Stimulated activated CD4-positive, alpha-beta T cell treated with anti-CD3 and anti-CD28 coated beads, Interleukin-12 subunit alpha, Interleukin-12 subunit beta, amount 100 ng/mL, for 48 hours (primary cell): ENCODE results near the gene CHST15.

Experiments used
- DNase-seq, 3 donors: peaks; one replicate each; pipeline ENCODE4 v3.0.0-alpha.2; 2020; ENCODE audit warnings: low read depth in 2 of 3, low spot score in 1 of 3

The CHST15 gene

DNA sequence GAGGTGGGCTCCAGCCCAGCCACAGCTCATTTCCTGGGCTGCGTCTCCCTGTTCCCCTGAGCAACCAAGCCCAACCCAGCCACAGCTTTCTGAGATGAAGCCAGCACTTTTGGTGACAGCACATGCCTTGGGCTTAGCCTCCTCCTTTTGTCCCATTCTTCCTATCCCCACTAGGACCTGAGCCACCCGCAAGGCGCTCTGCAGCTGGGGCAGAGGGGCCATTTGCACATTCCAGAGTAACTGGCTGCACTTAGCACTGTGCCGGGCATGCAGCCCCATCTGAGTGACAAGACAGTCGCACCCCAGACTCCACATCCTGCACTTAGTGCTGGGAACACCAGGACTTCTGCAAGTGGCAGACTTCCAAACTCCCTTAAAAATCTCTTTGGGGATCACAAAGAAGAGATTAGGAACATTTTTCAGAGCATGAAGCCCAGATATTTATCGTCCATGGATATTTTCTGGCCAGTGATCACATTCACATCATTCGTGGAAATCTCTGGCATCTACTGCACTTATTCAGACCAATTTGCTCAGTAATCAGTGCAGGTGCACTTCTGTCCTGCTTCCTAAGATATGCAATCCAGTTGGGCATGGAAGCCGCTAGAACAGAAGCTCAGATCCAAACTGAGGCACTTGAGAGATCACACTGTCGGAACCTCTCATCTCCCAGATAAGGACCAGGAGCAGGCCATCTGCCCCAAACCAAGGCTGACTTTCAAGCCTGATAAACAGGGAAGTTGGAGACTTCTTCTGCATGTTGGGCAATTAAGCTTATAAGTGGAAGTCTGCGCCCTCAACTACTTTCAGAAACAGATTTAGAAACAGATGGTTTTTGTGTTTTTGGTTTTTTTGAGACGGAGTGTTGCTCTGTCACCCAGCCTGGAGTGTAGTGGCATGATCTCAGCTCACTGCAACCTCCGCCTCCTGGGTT, 26.4 kb downstream of the CHST15 start:
- DNase-seq = no peak

DNA sequence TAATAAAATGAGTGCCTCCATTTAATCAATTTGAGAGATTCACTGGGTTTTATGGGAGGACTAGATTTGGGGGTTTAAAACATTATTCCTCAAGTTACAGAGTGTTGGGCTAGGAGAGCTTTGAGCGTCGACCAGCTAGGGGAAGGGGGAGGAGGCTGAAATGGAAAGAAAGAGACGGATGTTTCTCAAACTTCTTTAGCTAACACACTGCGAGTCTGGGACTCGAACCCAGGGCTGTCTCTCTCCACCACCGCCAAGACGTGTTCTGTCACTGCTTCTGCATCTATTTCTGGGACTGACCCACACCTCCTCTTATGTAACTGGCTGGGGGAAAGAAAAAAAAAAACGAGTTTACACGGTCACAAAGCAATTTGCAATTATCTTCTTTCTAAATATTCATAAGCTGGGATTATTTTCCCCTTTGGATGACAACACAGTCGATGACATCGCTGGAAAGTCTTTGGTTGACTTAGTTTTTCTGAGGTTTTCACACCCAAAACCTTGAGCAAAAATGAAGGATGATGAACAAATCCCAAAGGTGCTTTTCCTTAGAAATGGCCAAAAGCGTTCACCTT, 27.2 kb downstream of the CHST15 start:
- no peak for DNase-seq

DNA sequence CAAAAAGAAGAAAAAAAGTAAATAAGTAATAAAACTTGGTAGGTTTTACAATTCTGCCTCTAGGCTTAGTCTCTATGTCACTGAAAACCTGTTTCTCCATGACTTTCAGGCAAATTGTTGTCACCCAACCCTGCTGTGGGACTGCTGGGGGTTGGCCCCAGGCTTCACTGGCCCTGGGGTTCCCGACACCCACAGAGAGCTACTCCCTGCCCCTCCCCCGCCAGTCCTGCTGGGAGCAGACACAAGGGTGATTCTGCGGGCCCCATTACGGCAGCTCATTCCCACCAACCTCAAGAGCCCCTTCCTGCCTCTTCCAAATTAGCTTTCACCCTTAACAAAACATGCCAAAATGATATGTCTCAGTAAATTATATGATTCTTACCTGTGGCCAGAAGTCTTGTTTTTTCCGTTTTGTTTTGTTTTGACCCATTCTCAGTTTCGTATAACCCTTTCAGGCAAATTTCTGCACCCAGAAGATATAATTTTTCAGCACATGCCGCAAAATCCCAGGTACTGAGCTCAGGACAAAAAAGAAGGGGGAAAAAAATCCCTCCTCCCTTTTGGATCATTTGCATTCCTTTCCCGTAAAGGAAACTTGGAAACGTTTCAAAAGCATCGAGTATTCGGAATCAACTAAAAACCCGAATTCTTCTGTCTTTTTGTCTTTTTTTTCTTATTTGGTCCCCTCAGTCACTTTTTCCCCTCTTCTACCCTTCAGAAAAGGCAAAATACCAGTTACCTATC, 27.8 kb downstream of the CHST15 start:
- DNase-seq = no peak

DNA sequence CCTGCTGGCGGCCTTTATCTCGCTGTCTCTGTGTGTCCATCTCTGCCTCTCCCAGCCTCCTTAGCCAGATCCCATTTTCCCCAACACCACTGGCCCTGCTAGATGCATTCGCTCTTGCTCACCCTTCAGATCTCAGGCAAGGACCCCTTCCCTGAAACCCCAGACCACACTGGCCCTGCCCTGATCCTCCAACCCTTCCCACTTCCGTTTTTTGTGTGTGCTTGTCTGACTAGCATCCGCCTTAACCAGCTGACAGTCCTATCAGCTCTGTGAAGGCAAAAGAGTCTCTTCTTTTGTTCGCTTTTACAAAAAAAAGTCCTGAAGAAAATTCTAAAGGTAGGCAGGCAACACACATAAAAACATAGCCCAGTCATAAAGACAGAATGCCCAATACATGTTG, 28.7 kb downstream of the CHST15 start:
- no peak for DNase-seq

DNA sequence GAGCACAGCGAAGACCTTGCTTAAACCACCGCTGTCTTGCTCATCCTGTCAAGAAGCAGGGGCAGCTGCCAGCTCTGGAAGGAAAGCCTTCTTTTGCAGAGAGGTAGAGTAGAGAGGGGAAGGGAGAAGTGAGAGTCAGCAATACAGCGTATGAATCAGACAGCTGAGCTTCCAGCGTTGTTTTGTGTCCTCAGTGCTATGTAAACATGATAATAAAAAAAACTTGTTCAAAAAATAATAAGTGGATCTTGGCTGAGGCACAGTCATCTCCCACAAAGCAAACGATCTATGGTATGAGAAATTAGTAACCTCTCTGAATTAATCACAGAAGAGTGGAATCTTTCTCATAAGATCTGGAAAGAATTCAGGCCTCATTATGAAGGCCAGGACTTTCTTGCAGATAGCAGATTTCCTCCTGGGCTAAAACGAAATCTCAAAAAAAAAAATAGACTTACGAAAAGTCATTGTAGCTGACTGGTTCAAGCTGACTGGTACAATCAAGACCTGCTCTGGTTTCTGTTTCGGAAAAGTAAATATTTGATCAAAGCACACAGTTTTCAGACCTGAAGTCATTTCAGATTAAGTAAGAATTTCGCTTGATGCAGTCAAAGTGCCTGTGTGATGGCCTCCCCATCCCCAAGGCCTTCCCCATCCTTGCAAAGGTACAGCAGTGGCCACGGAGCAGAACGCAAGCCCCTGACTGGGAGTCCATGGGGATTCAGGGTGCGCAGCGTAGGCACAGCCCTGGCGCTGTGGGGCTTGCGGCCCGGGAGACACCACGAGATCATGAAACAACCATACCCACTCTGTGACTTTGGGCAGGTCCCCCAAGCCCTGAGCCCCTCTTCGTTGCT, 29.4 kb downstream of the CHST15 start:
- no peak for DNase-seq

DNA sequence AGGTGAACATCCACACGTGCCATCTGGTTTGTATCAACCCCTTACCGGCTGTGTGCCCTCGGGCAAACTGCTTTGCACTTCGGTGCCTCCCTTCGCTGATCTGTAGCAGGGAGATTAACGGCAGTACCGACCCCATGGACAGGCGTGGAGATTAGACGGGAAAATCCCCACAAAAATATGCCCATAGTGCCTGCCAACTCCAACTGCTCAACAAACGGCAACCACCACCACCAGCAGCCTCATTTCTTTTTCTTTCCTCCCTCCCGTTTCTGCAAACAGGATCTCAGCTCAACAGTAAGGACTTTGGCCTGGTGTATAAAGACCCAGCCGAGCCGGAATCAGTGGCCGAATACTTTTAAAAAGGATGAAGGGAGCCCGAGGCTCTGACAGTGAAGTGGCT, 31.0 kb downstream of the CHST15 start:
- no peak for DNase-seq

DNA sequence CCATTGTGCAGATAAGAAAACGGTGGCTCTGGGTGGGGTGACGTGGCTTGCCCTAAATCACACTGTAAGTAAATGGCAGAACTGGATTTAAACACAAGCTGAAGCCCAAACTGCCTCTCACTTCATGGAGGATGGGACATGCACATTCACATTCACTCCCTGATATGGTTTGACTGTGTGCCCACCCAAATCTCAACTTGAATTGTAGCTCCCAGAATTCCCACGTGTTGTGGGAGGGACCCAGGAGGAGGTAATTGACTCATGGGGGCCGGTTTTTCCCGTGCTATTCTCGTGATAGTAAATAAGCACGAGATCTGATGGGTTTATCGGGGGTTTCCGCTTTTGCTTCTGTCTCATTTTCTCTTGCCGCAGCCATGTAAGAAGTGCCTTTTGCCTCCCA, 32.4 kb downstream of the CHST15 start:
- DNase-seq = no peak

DNA sequence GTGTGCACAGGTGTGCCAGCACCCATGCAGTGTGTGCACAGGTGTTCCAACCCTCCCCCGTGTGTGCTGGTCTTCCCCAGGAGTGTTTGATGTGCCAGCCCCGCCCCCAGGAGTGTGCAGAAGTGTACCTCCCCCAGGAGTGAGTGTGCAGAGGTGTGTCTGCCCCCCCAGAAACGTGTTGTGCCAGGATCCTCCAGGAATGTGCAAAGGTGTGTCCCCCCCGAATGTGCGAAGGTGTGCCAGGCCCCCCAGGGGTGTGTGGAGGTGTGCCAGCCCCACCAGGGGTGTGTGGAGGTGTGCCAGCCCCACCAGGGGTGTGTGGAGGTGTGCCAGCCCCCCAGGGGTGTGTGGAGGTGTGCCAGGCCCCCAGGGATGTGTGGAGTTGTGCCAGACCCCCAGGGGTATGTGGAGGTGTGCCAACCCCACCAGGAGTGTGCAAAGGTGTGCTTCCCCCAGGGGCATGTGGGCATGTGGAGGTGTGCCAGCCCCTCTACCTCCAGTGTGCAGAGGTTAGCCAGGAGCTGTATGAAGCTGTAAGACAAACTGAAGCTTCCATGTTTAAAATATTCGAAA, 33.2 kb downstream of the CHST15 start:
- DNase-seq = no peak

DNA sequence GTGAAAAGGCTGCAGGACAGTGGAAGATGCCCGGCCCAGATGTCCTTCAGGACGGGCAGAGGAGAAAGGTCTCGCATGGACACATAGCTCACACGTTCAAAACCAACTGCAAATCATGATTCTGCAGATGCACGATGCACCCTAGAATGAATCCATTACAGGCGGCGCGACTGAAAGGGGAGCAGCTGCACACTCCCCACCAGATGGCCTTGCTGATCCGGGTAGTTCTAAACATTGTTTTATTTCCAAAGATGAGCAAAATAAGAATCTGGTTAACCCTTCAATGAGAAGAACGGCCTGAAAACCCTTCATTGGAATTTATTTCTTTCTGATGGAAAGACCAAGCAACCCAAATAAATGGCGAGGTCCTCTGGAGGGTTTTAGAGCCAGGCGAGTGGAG, 33.8 kb downstream of the CHST15 start:
- DNase-seq = no peak

DNA sequence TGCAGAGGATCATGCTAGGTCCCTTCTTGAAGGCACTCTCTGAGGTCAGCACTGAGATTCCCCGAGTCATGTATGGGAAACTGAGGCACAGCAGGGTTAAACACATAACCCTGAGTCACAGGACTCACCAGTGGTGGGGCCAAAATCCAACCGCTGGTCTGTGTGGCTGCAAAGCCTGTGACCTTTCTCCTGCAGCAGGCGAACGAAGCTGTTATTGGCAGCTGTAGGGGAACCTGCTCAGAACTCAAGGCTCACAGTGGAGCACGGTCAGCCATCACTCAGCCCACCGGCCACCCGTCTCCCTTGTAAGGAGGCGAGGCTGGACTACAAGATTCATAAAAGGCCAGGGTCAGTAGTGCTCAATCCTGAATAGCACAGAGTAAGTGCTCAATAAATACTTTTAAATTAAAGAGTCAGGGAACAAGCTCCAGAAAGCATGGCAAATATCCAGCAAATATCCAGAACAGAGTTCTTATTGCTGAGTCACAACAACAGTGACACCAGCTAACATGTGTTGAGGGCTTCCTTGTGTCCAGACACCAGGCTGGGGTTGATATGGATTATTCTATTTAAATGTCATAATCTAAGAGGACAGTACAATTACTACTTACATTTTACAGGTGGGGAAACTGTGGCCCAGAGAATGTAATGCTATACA, 34.9 kb downstream of the CHST15 start:
- no peak for DNase-seq

DNA sequence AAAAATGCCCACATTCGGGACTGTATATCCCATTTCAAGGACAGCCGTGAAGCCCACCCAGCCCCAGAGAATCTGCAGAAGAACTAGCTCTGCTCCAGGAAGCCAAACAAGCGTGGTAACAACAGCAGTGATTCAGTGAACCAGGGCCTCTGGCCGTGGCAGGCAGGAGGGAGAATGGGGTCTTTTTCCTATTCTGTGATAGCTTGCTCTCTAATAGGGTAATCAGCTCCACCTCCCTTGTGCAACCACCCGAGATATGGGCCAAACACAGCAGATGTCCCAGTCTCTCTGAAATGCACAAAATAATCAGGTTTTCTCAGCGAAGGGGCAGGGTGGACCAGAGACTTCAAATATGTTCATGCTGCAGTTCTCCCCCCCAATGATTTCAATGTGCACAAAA, 35.8 kb downstream of the CHST15 start:
- DNase-seq = no peak

DNA sequence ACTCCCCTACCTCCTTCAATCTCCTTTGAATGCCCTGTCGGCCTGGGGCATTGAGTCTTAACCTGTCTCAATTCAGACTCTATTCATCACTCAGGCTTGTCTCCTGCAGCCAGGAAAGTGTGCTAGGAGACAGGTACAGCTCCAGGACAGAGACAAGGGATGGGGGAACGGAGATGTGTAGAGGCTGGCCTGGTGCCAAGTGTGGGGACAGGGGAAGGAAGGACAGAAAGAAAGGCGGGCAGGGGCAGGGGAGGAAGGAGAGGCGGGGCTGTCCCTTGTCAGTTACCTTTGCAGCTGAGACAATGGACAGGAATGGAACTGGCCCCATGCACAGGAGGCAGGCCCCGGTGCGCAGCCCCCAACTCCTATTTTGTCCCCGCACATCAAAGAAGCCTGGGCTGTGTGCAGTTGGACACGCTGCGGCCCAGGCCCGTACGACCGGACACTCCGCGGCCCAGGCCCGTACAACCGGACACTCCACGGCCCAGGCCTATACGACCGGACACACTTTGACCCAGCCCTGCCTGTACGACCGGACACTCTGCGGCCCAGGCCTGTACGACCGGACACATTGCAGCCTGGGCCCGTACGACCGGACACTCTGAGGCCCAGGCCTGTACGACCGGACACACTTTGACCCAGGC, 36.9 kb downstream of the CHST15 start:
- DNase-seq = no peak

DNA sequence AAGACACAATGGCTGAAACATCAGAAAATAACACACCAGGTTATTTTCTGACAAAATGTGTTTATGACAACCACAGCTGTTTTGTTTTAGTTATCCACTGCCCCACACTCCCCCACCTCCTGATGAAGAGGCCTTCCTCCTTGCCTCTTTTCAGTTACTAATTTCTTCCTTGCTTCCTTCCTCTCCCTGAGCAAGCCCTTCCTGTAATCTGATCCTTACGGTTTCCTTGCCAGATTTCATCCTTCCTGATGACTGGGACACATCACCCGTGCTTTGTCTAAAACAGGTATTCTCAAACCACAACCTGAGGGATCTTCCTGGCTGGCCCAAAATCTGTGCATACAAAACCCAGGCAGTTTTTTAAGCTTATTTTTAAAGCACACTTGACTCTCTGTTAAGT, 39.4 kb downstream of the CHST15 start:
- no peak for DNase-seq

DNA sequence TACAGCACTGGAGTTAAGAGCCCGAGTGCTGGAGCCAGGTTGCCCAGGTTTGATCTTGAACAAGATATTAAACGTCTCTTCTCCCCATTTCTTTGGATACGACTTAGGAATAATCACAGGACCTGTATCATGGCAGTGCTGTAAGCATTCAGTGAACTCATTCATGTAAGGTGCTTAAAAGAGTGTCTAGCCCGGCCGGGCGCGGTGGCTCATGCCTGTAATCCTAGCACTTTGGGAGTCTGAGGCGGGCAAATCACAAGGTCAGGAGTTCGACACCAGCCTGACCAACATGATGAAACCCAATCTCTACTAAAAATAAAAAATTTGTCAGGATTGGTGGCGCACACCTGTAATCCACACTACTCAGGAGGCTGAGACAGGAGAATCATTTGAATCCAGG, 40.8 kb downstream of the CHST15 start:
- DNase-seq = no peak

DNA sequence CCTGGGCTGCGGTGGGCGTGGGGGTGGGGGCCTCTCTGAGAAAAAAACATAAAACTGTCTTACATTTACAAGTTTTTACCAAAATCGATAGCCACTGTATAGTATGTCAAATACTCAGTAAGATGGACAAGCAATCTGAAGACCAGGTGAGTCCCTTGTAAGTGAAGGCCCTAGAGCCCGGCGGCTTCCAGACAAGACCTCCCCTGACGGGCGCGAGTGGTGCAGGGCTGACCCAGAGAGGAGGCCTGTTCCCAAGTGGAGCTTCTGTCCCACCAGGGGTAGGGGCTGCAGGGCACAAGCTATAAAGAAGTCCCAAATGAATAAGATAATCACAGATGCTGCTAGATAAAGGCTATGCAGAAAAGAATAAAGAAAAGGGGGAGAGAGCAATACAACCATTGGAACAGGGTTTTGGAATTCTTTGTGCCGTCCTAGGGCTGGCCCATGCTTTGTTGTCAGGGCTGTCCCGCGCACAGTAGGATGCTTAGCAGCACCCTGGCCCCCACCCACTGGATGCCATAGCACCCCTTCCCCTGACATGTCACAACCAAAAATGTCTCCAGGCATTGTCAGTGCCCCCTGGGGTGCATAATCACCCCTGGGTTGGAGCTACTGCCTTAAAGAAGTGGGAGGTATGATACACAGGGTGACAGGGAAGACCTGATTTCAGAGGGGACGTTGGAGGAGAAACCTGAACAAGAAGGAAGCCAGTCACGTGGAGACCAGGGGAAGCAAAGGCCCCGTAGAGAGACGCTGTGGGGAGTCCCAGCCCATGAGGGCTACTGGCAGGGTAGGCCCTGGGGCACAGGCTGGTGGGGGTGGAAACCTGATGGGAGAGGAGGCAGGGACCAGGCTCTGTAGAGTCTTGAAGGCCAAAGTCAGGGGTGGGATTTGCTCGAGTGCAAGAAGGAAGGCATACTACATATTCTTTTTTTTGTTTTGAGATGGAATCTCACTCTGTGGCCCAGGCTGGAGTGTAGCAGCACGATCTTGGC, 43.1 kb downstream of the CHST15 start:
- no peak for DNase-seq

DNA sequence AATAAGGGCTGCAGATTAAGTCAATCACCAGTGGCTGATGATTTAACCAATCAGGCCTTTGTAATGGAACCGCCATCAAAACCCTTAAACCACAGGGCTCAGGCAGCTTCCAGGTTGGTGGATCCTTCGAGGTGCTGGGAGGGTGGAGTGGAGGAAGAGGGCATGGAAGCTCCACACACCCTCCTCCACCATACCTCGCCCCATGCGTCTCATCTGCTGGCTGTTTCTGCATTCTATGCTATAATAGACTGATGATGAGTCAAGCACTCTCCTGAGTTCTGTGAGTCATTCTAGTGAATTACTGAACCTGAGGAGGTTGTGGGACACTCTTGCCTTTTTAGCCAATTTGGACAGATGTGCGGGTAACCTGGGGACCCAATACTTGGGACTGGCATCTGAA, 43.9 kb downstream of the CHST15 start:
- DNase-seq = no peak

DNA sequence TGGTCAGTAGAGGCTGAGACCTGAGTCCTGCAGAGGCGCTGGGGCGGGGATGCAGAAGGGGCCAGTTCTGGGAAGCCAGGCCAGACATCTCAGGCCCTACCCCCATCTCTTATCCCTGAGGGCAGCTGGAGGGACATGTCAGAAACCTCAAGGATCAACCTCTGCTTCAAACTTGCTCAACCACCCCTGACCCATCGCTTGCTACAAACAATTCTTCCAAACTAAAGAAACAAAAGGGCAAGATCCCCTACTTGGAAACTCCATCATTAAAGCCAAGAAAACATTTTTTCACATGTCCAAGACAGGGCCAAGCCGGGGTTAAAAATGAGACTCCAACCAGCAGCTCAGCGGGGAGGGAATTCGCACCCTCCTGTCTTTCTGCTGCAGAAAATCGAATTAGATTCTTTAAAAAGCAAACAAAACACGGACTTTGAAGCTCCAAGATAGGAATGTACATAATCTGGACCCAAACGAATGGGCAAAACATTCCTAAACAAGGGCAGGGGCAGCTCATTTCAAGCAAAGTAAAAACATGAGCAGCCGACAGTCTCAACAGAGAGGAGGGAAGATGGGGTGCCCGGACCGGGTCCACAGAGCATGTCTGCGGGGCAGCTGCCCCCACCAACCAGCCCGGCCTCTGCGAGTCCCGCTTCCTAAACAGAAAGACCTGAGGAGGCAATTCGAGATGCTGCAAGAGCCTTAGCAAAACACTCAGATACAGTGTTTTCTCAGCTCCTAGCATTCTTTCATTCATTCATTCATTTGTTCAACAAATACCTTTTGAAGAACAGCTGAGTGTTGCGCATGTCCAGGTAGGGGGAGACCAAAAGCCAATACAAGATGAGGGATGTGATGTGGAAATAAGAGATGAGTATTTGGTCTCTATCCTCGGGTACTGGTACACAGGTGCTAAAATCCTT, 44.8 kb downstream of the CHST15 start:
- DNase-seq = no peak
